SK-N-SH (cell line): ENCODE measurements around the gene SPRY1. TPM values are rescaled to one million over a fixed set of nuclear protein-coding genes. Genes with fewer than 3 reads are reported as not detected.

ENCODE experiments used
- CTCF ChIA-PET: fragments of 300-600, 350-600 bp; formaldehyde crosslinking; extraction: SDS; loops from one replicate; lab custom pipeline; 2021; lab: Yijun Ruan, JAX
- POLR2A ChIA-PET: fragments of 350-600 bp; sonication (Branson Sonifier 250); formaldehyde crosslinking; extraction: SDS; loops from one replicate; lab custom pipeline; 2020; ENCODE audit warnings: antibody characterized with exemption, inconsistent platforms; lab: Yijun Ruan, JAX
- DNase-seq: peaks from one replicate; pipeline ENCODE4 v3.0.0; 2012
- H2AFZ ChIP-seq: fragments of 200-600 bp; sonication (generic); 2 replicates; pipeline ENCODE4 v1.8.1; 2016; ENCODE audit warnings: antibody characterized with exemption, mild to moderate bottlenecking, low read depth
- H3F3A ChIP-seq: fragments of 200-600 bp; sonication (generic); replicated peaks from 2 replicates; pipeline ENCODE3; 2016; ENCODE audit warnings: antibody characterized with exemption, mild to moderate bottlenecking; ENCODE audit not compliant: insufficient read depth
- H3K27ac ChIP-seq, 2 experiments: fragments of 200-500 bp in 1 of 2; fragments of 200-600 bp in 1 of 2; sonication (Bioruptor generic) in 1 of 2; sonication (generic), shearing (Covaris generic) in 1 of 2; 2 replicates each; pipeline versions ENCODE4 v1.5.1 to v1.6.1; 2014 to 2016; ENCODE audit warnings: low read depth in 2 of 2, inconsistent platforms in 1 of 2, low read length in 1 of 2, mild to moderate bottlenecking in 1 of 2, mixed read lengths in 1 of 2
- H3K27me3 ChIP-seq: fragments of 200-600 bp; sonication (generic), shearing (Covaris generic); 2 replicates; pipeline ENCODE4 v1.6.1; 2016; ENCODE audit warnings: mixed run types; ENCODE audit not compliant: insufficient read depth
- H3K36me3 ChIP-seq, 2 experiments: fragments of 200-500 bp in 1 of 2; fragments of 200-600 bp in 1 of 2; sonication (Bioruptor generic) in 1 of 2; sonication (generic) in 1 of 2; replicated peaks in 1 of 2; 2 replicates each; pipeline versions ENCODE3 to v1.5.1; 2014 to 2016; ENCODE audit warnings: low read length in 1 of 2, mild to moderate bottlenecking in 1 of 2; ENCODE audit not compliant: insufficient read depth in 2 of 2, control insufficient read depth in 1 of 2
- H3K4me1 ChIP-seq, 2 experiments: fragments of 200-500 bp in 1 of 2; fragments of 200-600 bp in 1 of 2; sonication (Bioruptor generic) in 1 of 2; sonication (generic), shearing (Covaris generic) in 1 of 2; 2 replicates each; pipeline versions ENCODE4 v1.5.1 to v1.6.1; 2014 to 2016; ENCODE audit warnings: low read depth in 1 of 2, low read length in 1 of 2, mixed run types in 1 of 2; ENCODE audit not compliant: insufficient read depth in 2 of 2, control insufficient read depth in 1 of 2
- H3K4me2 ChIP-seq: fragments of 200-600 bp; sonication (generic), shearing (Covaris generic); 2 replicates; pipeline ENCODE4 v1.6.1; 2017; ENCODE audit warnings: mixed run types
- H3K4me3 ChIP-seq, 2 experiments: fragments of 200-500 bp in 1 of 2; fragments of 200-600 bp in 1 of 2; sonication (Bioruptor generic) in 1 of 2; sonication (generic), shearing (Covaris generic) in 1 of 2; 2 replicates each; pipeline versions ENCODE4 v1.5.1 to v1.8.1; 2014 to 2016; ENCODE audit warnings: low read depth in 2 of 2, inconsistent platforms in 1 of 2, low read length in 1 of 2, mild to moderate bottlenecking in 1 of 2, mixed read lengths in 1 of 2, moderate library complexity in 1 of 2
- H3K79me2 ChIP-seq: fragments of 200-600 bp; sonication (generic); 2 replicates; pipeline ENCODE4 v1.8.1; 2017; ENCODE audit warnings: mild to moderate bottlenecking; ENCODE audit not compliant: insufficient read depth
- H3K9ac ChIP-seq: fragments of 200-600 bp; sonication (generic); 2 replicates; pipeline ENCODE4 v1.6.1; 2017; ENCODE audit warnings: mixed run types
- H3K9me2 ChIP-seq: fragments of 200-600 bp; sonication (generic); 2 replicates; pipeline ENCODE4 v1.6.1; 2017; ENCODE audit warnings: mixed run types
- H3K9me3 ChIP-seq: fragments of 200-600 bp; sonication (generic); 2 replicates; pipeline ENCODE4 v1.6.1; 2017; ENCODE audit warnings: mixed run types, mild to moderate bottlenecking, moderate library complexity
- H4K20me1 ChIP-seq: fragments of 200-600 bp; sonication (generic); 2 replicates; pipeline ENCODE4 v1.6.1; 2017; ENCODE audit warnings: mild to moderate bottlenecking, mixed run types; ENCODE audit not compliant: insufficient read depth
- CHD2 ChIP-seq: fragments of 150-350 bp; IDR thresholded peaks from 2 replicates; pipeline ENCODE4 v1.6.1; 2018; ENCODE audit warnings: low read length; ENCODE audit not compliant: partially characterized antibody
- EP300 ChIP-seq, 2 experiments: IDR thresholded peaks; 2 replicates each; pipeline versions ENCODE4 v1.4.0 to v1.6.1; 2012; ENCODE audit warnings: borderline replicate concordance in 1 of 2, low read depth in 1 of 2, low read length in 1 of 2
- EZH2phosphoT487 ChIP-seq: fragments of 200-600 bp; sonication (generic); IDR thresholded peaks from 2 replicates; pipeline ENCODE4 v1.6.1; 2017; ENCODE audit warnings: low read depth, mixed run types, mild to moderate bottlenecking, antibody characterized with exemption, moderate library complexity, borderline replicate concordance
- FOSL2 ChIP-seq: IDR thresholded peaks from 2 replicates; pipeline ENCODE4 v1.4.0; 2012; ENCODE audit warnings: low read depth, mild to moderate bottlenecking, moderate library complexity, borderline replicate concordance
- FOXM1 ChIP-seq: IDR thresholded peaks from 2 replicates; pipeline ENCODE4 v1.4.0; 2012; ENCODE audit warnings: low read depth, mild to moderate bottlenecking
- GABPA ChIP-seq: IDR thresholded peaks from 2 replicates; pipeline ENCODE4 v1.4.0; 2012; ENCODE audit warnings: low read depth, mild to moderate bottlenecking
- GATA2 ChIP-seq: sonication (generic); formaldehyde crosslinking; IDR thresholded peaks from 2 replicates; pipeline ENCODE4 v1.5.0; 2020; ENCODE audit warnings: mild to moderate bottlenecking, missing genetic modification reagents
- JUND ChIP-seq: IDR thresholded peaks from 2 replicates; pipeline ENCODE4 v1.4.0; 2012
- MEF2A ChIP-seq: IDR thresholded peaks from 2 replicates; pipeline ENCODE4 v1.4.0; 2012; ENCODE audit warnings: low read depth, borderline replicate concordance
- NRF1 ChIP-seq: IDR thresholded peaks from 2 replicates; pipeline ENCODE4 v1.6.1; 2012; ENCODE audit warnings: low read depth, mild to moderate bottlenecking, low read length
- POLR2AphosphoS5 ChIP-seq: IDR thresholded peaks from 2 replicates; pipeline ENCODE4 v1.6.1; 2012; ENCODE audit warnings: low read depth, low read length
- RAD21 ChIP-seq: IDR thresholded peaks from 2 replicates; pipeline ENCODE4 v1.6.1; 2012; ENCODE audit warnings: mild to moderate bottlenecking, low read length
- RCOR1 ChIP-seq: fragments of 150-350 bp; IDR thresholded peaks from 2 replicates; pipeline ENCODE4 v1.6.1; 2017; ENCODE audit warnings: antibody characterized with exemption, low read length
- SIN3A ChIP-seq: IDR thresholded peaks from 2 replicates; pipeline ENCODE4 v1.6.1; 2012; ENCODE audit warnings: low read depth, mild to moderate bottlenecking, low read length, moderate library complexity, borderline replicate concordance
- TCF12 ChIP-seq: IDR thresholded peaks from 2 replicates; pipeline ENCODE4 v1.4.0; 2012
- TEAD4 ChIP-seq: IDR thresholded peaks from 2 replicates; pipeline ENCODE4 v1.4.0; 2012; ENCODE audit warnings: mild to moderate bottlenecking, borderline replicate concordance; ENCODE audit not compliant: insufficient read depth
- USF1 ChIP-seq: IDR thresholded peaks from 2 replicates; pipeline ENCODE4 v1.4.0; 2012; ENCODE audit warnings: low read depth, borderline replicate concordance
- USF2 ChIP-seq: fragments of 150-350 bp; IDR thresholded peaks from 2 replicates; pipeline ENCODE4 v1.6.1; 2017; ENCODE audit warnings: antibody characterized with exemption, low read length, low read depth, borderline replicate concordance
- YY1 ChIP-seq: IDR thresholded peaks from 2 replicates; pipeline ENCODE4 v1.4.0; 2012; ENCODE audit warnings: low read depth, mild to moderate bottlenecking
- WGBS: methylation state at CpG from one replicate; pipeline ENCODE4 v1.1.6; 2017; ENCODE audit warnings: low lambda C conversion rate; 5-methylcytosine and 5-hydroxymethylcytosine counted together
- polyA plus RNA-seq, 3 experiments: library from polyadenylated mRNA; depleted of rRNA; stranded (reverse); fragments of >200 nt; gene quantifications; 2 replicates each; pipeline ENCODE4 v1.2.3, GENCODE V29; 2012
- TF ChIP-seq, protein P1 (sequence below): IDR thresholded peaks from 2 replicates; pipeline ENCODE4 v1.6.1; 2012; ENCODE audit warnings: mild to moderate bottlenecking, low read depth, low read length, moderate library complexity
- TF ChIP-seq, protein P2 (sequence below): fragments of 200-600 bp; sonication (generic); IDR thresholded peaks from 2 replicates; pipeline ENCODE4 v1.6.1; 2017; ENCODE audit warnings: antibody characterized with exemption, mild to moderate bottlenecking, moderate library complexity
- TF ChIP-seq, protein P3 (sequence below): IDR thresholded peaks from 2 replicates; pipeline ENCODE4 v1.4.0; 2012; ENCODE audit warnings: low read depth, borderline replicate concordance
- TF ChIP-seq, protein P4 (sequence below): IDR thresholded peaks from 2 replicates; pipeline ENCODE4 v1.4.0; 2012; ENCODE audit warnings: low read depth

The SPRY1 gene
- polyA plus RNA-seq, 1 of the 3 experiments (the other 2 are of a cell fraction) = 12.4 TPM

- Histone ChIP-seq H3K79me2 (peaks cover 34% of the 10 kb centered on the region), H3K36me3 (peaks cover 4 to 10% of the 10 kb centered on the region in 2 experiments), H3K4me2 (peak overlapping the region; percentile 79), H3K27me3 (no peaks in the 10 kb centered on the region), H3K4me1 (peaks cover 0 to 8% of the 10 kb centered on the region in 2 experiments; a peak in 2 of 4 replicates), H3K9ac (peak overlapping the region; percentile 54), H3K9me2 (no peaks in the 10 kb centered on the region), H3F3A (peaks cover 4% of the 10 kb centered on the region), H4K20me1 (no peaks in the 10 kb centered on the region; the same call in 1 of the 2 replicates), H3K4me3 (peak overlapping the region; percentile 63 to 80), H3K9me3 (no peaks in the 10 kb centered on the region), H2AFZ (peak overlapping the region; percentile 89), H3K27ac (peak overlapping the region; percentile 56 to 62; a peak in 3 of 4 replicates)
- ChIA-PET POLR2A (no interaction called here), CTCF (interaction anchor here (0.6 to 1.7 kb wide), 8 partner anchors 11 to 1127 kb away, joined by 3 to 6 read pairs (median 3); no protein-coding TSS in a partner anchor)
- peak; percentile 65 for DNase-seq
- WGBS = under 1% methylated on average over 50 of the region's 85 CpGs
- TF ChIP-seq TCF12 (no peak), MEF2A (no peak), EZH2phosphoT487 (no peak), CHD2 (no peak), YY1 (no peak), SIN3A (peak; percentile 43), RAD21 (no peak), TEAD4 (no peak), JUND (no peak), GATA2 (CRISPR knock-in tag) (no peak), RCOR1 (no peak), USF1 (no peak), EP300 (IDR thresholded peaks at IDR 0.05; ENCODE audit: borderline replicate concordance in 1 of 2, low read depth in 1 of 2, low read length in 1 of 2) (no peak), GABPA (no peak), USF2 (no peak), FOXM1 (no peak), FOSL2 (no peak), POLR2AphosphoS5 (no peak), NRF1 (no peak)
- TF ChIP-seq, protein P1, sequence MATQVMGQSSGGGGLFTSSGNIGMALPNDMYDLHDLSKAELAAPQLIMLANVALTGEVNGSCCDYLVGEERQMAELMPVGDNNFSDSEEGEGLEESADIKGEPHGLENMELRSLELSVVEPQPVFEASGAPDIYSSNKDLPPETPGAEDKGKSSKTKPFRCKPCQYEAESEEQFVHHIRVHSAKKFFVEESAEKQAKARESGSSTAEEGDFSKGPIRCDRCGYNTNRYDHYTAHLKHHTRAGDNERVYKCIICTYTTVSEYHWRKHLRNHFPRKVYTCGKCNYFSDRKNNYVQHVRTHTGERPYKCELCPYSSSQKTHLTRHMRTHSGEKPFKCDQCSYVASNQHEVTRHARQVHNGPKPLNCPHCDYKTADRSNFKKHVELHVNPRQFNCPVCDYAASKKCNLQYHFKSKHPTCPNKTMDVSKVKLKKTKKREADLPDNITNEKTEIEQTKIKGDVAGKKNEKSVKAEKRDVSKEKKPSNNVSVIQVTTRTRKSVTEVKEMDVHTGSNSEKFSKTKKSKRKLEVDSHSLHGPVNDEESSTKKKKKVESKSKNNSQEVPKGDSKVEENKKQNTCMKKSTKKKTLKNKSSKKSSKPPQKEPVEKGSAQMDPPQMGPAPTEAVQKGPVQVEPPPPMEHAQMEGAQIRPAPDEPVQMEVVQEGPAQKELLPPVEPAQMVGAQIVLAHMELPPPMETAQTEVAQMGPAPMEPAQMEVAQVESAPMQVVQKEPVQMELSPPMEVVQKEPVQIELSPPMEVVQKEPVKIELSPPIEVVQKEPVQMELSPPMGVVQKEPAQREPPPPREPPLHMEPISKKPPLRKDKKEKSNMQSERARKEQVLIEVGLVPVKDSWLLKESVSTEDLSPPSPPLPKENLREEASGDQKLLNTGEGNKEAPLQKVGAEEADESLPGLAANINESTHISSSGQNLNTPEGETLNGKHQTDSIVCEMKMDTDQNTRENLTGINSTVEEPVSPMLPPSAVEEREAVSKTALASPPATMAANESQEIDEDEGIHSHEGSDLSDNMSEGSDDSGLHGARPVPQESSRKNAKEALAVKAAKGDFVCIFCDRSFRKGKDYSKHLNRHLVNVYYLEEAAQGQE = no peak
- TF ChIP-seq, protein P2, sequence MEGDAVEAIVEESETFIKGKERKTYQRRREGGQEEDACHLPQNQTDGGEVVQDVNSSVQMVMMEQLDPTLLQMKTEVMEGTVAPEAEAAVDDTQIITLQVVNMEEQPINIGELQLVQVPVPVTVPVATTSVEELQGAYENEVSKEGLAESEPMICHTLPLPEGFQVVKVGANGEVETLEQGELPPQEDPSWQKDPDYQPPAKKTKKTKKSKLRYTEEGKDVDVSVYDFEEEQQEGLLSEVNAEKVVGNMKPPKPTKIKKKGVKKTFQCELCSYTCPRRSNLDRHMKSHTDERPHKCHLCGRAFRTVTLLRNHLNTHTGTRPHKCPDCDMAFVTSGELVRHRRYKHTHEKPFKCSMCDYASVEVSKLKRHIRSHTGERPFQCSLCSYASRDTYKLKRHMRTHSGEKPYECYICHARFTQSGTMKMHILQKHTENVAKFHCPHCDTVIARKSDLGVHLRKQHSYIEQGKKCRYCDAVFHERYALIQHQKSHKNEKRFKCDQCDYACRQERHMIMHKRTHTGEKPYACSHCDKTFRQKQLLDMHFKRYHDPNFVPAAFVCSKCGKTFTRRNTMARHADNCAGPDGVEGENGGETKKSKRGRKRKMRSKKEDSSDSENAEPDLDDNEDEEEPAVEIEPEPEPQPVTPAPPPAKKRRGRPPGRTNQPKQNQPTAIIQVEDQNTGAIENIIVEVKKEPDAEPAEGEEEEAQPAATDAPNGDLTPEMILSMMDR = no peak
- TF ChIP-seq, protein P3, sequence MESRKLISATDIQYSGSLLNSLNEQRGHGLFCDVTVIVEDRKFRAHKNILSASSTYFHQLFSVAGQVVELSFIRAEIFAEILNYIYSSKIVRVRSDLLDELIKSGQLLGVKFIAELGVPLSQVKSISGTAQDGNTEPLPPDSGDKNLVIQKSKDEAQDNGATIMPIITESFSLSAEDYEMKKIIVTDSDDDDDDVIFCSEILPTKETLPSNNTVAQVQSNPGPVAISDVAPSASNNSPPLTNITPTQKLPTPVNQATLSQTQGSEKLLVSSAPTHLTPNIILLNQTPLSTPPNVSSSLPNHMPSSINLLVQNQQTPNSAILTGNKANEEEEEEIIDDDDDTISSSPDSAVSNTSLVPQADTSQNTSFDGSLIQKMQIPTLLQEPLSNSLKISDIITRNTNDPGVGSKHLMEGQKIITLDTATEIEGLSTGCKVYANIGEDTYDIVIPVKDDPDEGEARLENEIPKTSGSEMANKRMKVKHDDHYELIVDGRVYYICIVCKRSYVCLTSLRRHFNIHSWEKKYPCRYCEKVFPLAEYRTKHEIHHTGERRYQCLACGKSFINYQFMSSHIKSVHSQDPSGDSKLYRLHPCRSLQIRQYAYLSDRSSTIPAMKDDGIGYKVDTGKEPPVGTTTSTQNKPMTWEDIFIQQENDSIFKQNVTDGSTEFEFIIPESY = no peak
- TF ChIP-seq, protein P4, sequence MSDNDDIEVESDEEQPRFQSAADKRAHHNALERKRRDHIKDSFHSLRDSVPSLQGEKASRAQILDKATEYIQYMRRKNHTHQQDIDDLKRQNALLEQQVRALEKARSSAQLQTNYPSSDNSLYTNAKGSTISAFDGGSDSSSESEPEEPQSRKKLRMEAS = peak; percentile 84
Measured at GRCh38 chr4:123397144-123398065, 810 bp downstream of the SPRY1 start.
